Ovary (tissue), 9 donors: ENCODE data around the gene PLB1. TPM values are rescaled to one million over a fixed set of nuclear protein-coding genes. Genes with fewer than 3 reads are reported as not detected.

ENCODE experiments used
- DNase-seq, 5 donors: peaks; one replicate each; pipeline ENCODE4 v3.0.0-alpha.2; 2019 to 2020
- H3K27ac ChIP-seq, 2 donors: fragments of 200-600 bp; one replicate each; pipeline versions ENCODE4 v1.5.1 to v1.8.0; 2019 to 2022
- H3K27me3 ChIP-seq: fragments of 200-600 bp; one replicate; pipeline ENCODE4 v1.8.0; 2022
- H3K36me3 ChIP-seq: fragments of 200-600 bp; sonication (generic); one replicate; pipeline ENCODE4 v1.5.1; 2019
- H3K4me1 ChIP-seq: one replicate; pipeline ENCODE4 v1.8.1; 2013; ENCODE audit warnings: mild to moderate bottlenecking, moderate library complexity; ENCODE audit not compliant: insufficient read depth
- H3K4me3 ChIP-seq: fragments of 200-600 bp; sonication (generic); one replicate; pipeline ENCODE4 v1.5.1; 2017
- H3K9me3 ChIP-seq, 2 donors: fragments of 200-600 bp in 1 of 2; sonication (generic) in 1 of 2; one replicate each; pipeline versions ENCODE4 v1.5.1 to v1.8.1; 2013 to 2019; ENCODE audit warnings: mild to moderate bottlenecking in 1 of 2, moderate library complexity in 1 of 2
- EP300 ChIP-seq: sonication (generic); formaldehyde crosslinking; IDR thresholded peaks from one replicate; pipeline ENCODE4 v1.6.1; 2017; ENCODE audit warnings: antibody characterized with exemption
- POLR2A ChIP-seq: fragments of 450-650 bp; IDR thresholded peaks from one replicate; pipeline ENCODE4 v1.6.1; 2017; ENCODE audit warnings: antibody characterized with exemption, mild to moderate bottlenecking, moderate library complexity
- WGBS, 3 donors: extraction: QIAGEN DNeasy Blood & Tissue Kit in 1 of 3; methylation state at CpG; one replicate each; pipeline versions ENCODE4 v1.1.5 to v1.1.7; 2013 to 2017; 5-methylcytosine and 5-hydroxymethylcytosine counted together
- intact Hi-C, 4 donors: fragments of 100-400 bp; cut with DNase I; formaldehyde crosslinking; loops; one replicate each; pipeline versions ENCODE4 v1.11.0 to v1.15.1; 2022 to 2023
- polyA plus RNA-seq, 2 donors: library from polyadenylated mRNA; stranded (reverse); fragments of 200-250 nt in 1 of 2; fragments of 350-450 nt in 1 of 2; fragmentation: Illumina TruSeq in 1 of 2; extraction: RNeasy Lipid Tissue Mini Kit (QIAGEN cat#74804) in 1 of 2; gene quantifications; one replicate each; pipeline ENCODE4 v1.2.3, GENCODE V29; 2013 to 2014
- total RNA-seq, 7 donors: library from RNA; depleted of rRNA in 2 of 7; stranded (reverse); fragments of >200 nt in 2 of 7; fragmentation: NEBNext Ultra II Directional in 3 of 7; extraction: Animal tissue kit (Norgen Biotek cat#: 25700) in 3 of 7; gene quantifications; one replicate each; pipeline versions ENCODE4 v1.1.0 to v1.2.4, GENCODE V29; 2016 to 2023
- TF ChIP-seq, protein P1 (sequence below), 3 donors: fragments of 450-650 bp in 2 of 3; fragments of 200-600 bp in 1 of 3; IDR thresholded peaks; one replicate each; pipeline versions ENCODE4 v1.5.1 to v1.8.0; 2016 to 2022; ENCODE audit warnings: antibody characterized with exemption in 3 of 3, mild to moderate bottlenecking in 1 of 3
- donor health status: DM: no; HTN: no; CAD: no; lungs with moderate emphysema.
- donor health status: DM: no; HTN: no; CAD: no.
- donor health status: Bipolar disorder and iron deficiency.
- donor health status: DM: yes; HTN: yes; CAD: no.
- donor health status: DM: no; HTN: no; CAD: no.
- donor health status: DM: yes; HTN: yes; CAD: no.

Gene PLB1
- total and polyA plus RNA-seq, 9 donors, result 0.99 to 9.3 (median 2.7) TPM

DNA sequence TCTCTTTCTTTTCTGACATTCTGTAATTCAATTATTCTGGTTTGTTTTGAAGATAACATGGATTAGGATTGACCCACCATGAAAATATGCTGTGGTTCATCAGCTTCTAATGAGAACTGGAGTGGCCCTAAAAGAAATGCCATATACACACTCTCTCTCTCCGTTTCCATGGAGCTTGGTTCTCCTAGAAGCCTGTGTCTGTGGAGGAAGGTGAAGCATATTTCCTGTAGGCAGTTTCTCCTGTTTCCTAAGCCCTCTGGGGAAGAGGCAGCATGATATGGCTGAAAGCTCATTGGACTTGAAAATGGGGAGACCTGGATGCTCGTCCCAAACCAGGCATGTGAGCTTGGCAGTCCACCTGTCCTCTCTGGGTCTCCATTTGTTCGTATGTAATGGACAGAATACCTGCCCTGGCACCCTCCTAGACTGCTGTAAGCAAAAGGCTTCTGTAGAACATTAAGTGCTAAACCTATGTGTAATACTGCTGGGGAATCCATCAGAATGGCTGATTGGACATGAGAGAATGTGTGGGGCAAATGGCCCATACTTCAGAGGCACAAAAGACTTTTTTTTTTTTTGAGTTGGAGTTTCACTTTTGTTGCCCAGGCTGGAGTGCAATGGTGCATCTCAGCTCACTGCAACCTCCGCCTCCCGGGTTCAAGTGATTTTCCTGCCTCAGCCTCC is 180.4 kb downstream of the PLB1 start:
- intact Hi-C loops, result no loop called here
- H3K27ac ChIP-seq, result no peak overlapping the region
- H3K9me3 ChIP-seq, result no peaks in the 10 kb centered on the region
- peaks cover 2% of the 10 kb centered on the region for H3K4me1 ChIP-seq
- H3K4me3 ChIP-seq, result no peak overlapping the region
- TF ChIP-seq EP300 (no peak), POLR2A (no peak)
- TF ChIP-seq, protein P1, sequence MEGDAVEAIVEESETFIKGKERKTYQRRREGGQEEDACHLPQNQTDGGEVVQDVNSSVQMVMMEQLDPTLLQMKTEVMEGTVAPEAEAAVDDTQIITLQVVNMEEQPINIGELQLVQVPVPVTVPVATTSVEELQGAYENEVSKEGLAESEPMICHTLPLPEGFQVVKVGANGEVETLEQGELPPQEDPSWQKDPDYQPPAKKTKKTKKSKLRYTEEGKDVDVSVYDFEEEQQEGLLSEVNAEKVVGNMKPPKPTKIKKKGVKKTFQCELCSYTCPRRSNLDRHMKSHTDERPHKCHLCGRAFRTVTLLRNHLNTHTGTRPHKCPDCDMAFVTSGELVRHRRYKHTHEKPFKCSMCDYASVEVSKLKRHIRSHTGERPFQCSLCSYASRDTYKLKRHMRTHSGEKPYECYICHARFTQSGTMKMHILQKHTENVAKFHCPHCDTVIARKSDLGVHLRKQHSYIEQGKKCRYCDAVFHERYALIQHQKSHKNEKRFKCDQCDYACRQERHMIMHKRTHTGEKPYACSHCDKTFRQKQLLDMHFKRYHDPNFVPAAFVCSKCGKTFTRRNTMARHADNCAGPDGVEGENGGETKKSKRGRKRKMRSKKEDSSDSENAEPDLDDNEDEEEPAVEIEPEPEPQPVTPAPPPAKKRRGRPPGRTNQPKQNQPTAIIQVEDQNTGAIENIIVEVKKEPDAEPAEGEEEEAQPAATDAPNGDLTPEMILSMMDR (IDR thresholded peaks at IDR 0.05), result no peak
- DNase-seq, result no peak
- WGBS, 3 donors, result 94 to 97% (median 95%) methylated on average over 5 of the region's 5 CpGs
- H3K36me3 ChIP-seq, result no peaks in the 10 kb centered on the region
- H3K27me3 ChIP-seq, result no peaks in the 10 kb centered on the region

DNA sequence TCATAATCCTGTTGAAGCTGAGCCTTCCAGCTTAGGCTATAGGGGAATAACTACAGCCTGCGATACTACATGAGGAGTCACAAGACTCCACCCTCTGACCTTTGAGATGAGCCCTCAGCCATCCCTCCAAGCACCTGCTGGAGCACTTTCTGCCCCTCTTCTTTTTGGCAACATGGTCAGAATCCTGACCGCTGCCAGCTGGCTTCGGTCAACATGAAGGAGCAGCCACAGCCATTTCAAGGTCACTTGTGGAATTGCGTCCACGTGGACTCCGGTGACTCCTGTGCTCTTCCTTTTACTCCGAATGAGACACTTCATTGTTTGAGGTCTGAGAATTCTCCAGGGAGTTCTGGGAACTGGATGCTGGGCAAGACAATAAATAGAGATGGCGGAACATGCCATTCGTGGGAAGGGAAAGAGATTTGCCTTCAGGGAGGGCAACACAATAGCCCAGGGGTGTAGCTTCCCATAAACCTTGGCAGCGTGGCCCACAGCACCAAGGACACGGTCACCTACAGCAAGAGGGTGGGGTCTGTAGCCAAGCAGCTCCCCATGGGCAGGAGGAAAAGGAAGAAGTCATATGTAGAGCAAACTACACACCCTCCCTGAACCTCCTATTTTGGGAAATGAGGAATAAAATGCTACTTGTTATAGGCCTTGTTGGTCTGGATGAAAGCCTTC is 182.5 kb downstream of the PLB1 start:
- H3K27ac ChIP-seq, result no peak overlapping the region
- intact Hi-C loops, result no loop called here
- no peak for TF ChIP-seq POLR2A
- TF ChIP-seq EP300, result no peak
- TF ChIP-seq, protein P1 (IDR thresholded peaks at IDR 0.05), result no peak
- no peaks in the 10 kb centered on the region for H3K9me3 ChIP-seq
- H3K36me3 ChIP-seq, result no peaks in the 10 kb centered on the region
- DNase-seq, result peak; percentile 49 to 75 (median 62)
- 32 to 51% (median 37%) methylated on average over 11 of the region's 11 CpGs for WGBS, 3 donors
- peaks cover 6% of the 10 kb centered on the region for H3K4me1 ChIP-seq
- H3K4me3 ChIP-seq, result no peak overlapping the region
- H3K27me3 ChIP-seq, result no peaks in the 10 kb centered on the region

DNA sequence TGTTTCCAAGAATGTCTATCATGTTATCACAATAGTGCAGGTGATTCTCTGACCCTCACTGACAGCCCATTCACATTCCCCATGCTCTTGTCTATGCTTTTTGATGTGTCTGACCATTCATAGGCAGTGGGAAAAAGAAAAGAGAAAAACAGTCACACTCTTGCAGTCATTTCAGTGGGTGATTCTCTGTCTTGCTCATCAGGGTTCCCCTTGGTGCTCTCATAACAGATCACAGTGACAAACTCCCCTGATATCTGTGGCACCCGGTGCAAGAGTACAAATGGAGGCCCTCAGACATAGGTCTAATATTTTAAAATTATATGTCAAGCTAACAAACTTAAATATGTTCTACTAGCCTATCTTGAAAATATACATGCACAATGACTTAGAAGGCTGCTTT is 183.1 kb downstream of the PLB1 start:
- TF ChIP-seq POLR2A (no peak), EP300 (no peak)
- TF ChIP-seq, protein P1 (IDR thresholded peaks at IDR 0.05), result no peak
- no peak overlapping the region for H3K4me3 ChIP-seq
- H3K36me3 ChIP-seq, result no peaks in the 10 kb centered on the region
- no peaks in the 10 kb centered on the region for H3K27me3 ChIP-seq
- H3K4me1 ChIP-seq, result peaks cover 11% of the 10 kb centered on the region
- H3K9me3 ChIP-seq, result no peaks in the 10 kb centered on the region
- no peak for DNase-seq
- intact Hi-C loops, result no loop called here
- WGBS, 3 donors, result 66 to 86% (median 76%) methylated on average over 1 of the region's 1 CpG
- peak overlapping the region in 1 of 2 donors; percentile 7 for H3K27ac ChIP-seq

DNA sequence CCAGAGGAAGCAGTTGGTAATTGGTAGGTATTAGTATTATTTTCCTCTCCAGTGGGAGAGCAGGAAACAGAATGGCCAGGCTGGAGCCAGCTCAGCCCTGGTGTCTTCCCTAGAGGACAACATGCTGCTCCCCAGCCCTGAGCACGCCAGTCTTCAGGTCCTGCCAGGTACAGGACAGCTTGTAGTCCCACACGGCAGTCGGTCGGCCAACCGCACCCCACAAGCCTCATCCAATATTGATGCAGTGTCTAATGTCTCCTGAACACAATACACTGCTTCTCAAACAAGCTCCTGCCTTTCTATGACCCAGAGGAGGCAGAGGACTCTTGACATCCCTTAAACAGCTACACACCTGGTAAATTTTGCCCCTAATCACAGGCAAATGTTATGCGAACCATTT is 184.8 kb downstream of the PLB1 start:
- Histone ChIP-seq H3K27ac (no peak overlapping the region), H3K4me1 (peaks cover 11% of the 10 kb centered on the region)
- DNase-seq, result no peak

More for the DNA sequence above, 184.8 kb downstream of the PLB1 start:
- WGBS, 3 donors, result 95 to 98% (median 97%) methylated on average over 6 of the region's 6 CpGs
- no peaks in the 10 kb centered on the region for H3K9me3 ChIP-seq
- no peak for TF ChIP-seq POLR2A
- TF ChIP-seq, protein P1 (IDR thresholded peaks at IDR 0.05), result no peak
- no peak for TF ChIP-seq EP300
- no peaks in the 10 kb centered on the region for H3K36me3 ChIP-seq
- H3K4me3 ChIP-seq, result no peak overlapping the region
- no peaks in the 10 kb centered on the region for H3K27me3 ChIP-seq
- intact Hi-C loops, result loop anchor here in 1 of 4 donors (10.0 kb wide), 1 partner anchor 54 kb away; no protein-coding TSS in a partner anchor
